GM12878 (cell line): Measurements from ENCODE around the gene ADGRL2. TPM values are rescaled to one million over a fixed set of nuclear protein-coding genes. Genes with fewer than 3 reads are reported as not detected.

Experiments used
- ATAC-seq: fragments of 200-7000 bp; cut with Tn5 transposase; 3 replicates; pipeline ENCODE4 v1.9.1; 2020; ENCODE audit warnings: mild to moderate bottlenecking, moderate library complexity
- BruUV-seq: library from RNA; stranded (reverse); fragments of 400-500 nt; replicated peaks from 2 replicates; lab custom pipeline; 2021; lab: Mats Ljungman, UMichigan
- CTCF ChIA-PET: fragments of 300-600 bp; sonication (Branson Sonifier 250); formaldehyde crosslinking; extraction: SDS; loops from one replicate; lab custom pipeline; 2021; ENCODE audit warnings: inconsistent platforms; lab: Yijun Ruan, JAX
- POLR2A ChIA-PET: fragments of 350-600 bp; formaldehyde crosslinking; extraction: SDS; loops from one replicate; lab custom pipeline; 2021; ENCODE audit warnings: inconsistent platforms; lab: Charles Lee
- RAD21 ChIA-PET: fragments of 300-600 bp; sonication (Branson Sonifier 250); formaldehyde crosslinking; loops from one replicate; lab custom pipeline; 2023; ENCODE audit warnings: antibody characterized with exemption; ENCODE audit not compliant: unreplicated experiment; lab: Charles Lee
- SMC1A ChIA-PET: fragments of 300-600 bp; sonication (Branson Sonifier 250); formaldehyde crosslinking; loops from one replicate; lab custom pipeline; 2023; ENCODE audit not compliant: unreplicated experiment, uncharacterized antibody; lab: Charles Lee
- DNase-seq: peaks from one replicate; pipeline ENCODE4 v3.0.0-alpha.2; 2011; ENCODE audit warnings: low read depth, low spot score
- FAIRE-seq: peaks from 3 replicates; lab custom pipeline; 2011; peaks lifted over from hg19 to GRCh38; lab: Jason Lieb, UNC
- H2AFZ ChIP-seq: 2 replicates; pipeline ENCODE4 v1.6.0; 2011; ENCODE audit warnings: low read depth, low read length, control low read depth; ENCODE audit not compliant: control insufficient read depth
- H3K27ac ChIP-seq: 2 replicates; pipeline ENCODE4 v1.5.1; 2011; ENCODE audit warnings: control low read depth; ENCODE audit not compliant: control insufficient read depth, insufficient read depth
- H3K27me3 ChIP-seq, 2 experiments: replicated peaks in 1 of 2; 2 replicates each; pipeline versions ENCODE4 v1.6.0 to v1.6.1; 2011; ENCODE audit warnings: low read length in 1 of 2; ENCODE audit not compliant: control insufficient read depth in 2 of 2, insufficient read depth in 2 of 2
- H3K36me3 ChIP-seq, 2 experiments: 2 replicates each; pipeline ENCODE4 v1.5.1; 2011; ENCODE audit warnings: low read length in 1 of 2; ENCODE audit not compliant: control insufficient read depth in 2 of 2, insufficient read depth in 2 of 2
- H3K4me1 ChIP-seq: 2 replicates; pipeline ENCODE4 v1.6.1; 2011; ENCODE audit warnings: mild to moderate bottlenecking, low read length, moderate library complexity, mixed read lengths; ENCODE audit not compliant: control insufficient read depth, insufficient read depth
- H3K4me2 ChIP-seq: 2 replicates; pipeline ENCODE4 v1.6.0; 2011; ENCODE audit warnings: control low read depth; ENCODE audit not compliant: control insufficient read depth, insufficient read depth
- H3K4me3 ChIP-seq: fragments of 200-600 bp; sonication (generic); 2 replicates; pipeline ENCODE4 v1.5.1; 2016
- H3K79me2 ChIP-seq: 2 replicates; pipeline ENCODE4 v1.6.0; 2011; ENCODE audit warnings: low read length; ENCODE audit not compliant: control insufficient read depth, insufficient read depth
- H3K9ac ChIP-seq: 2 replicates; pipeline ENCODE4 v1.8.0; 2011; ENCODE audit warnings: low read length, control low read depth, mixed read lengths; ENCODE audit not compliant: control insufficient read depth, insufficient read depth
- H3K9me3 ChIP-seq: replicated peaks from 3 replicates; pipeline ENCODE4 v1.5.1; 2011; ENCODE audit warnings: mild to moderate bottlenecking, low read length; ENCODE audit not compliant: control insufficient read depth, insufficient read depth
- H4K20me1 ChIP-seq: 2 replicates; pipeline ENCODE4 v1.6.0; 2011; ENCODE audit not compliant: control insufficient read depth, insufficient read depth
- CHD1 ChIP-seq: IDR thresholded peaks from 2 replicates; pipeline ENCODE4 v1.6.1; 2012; ENCODE audit warnings: low read depth, low read length, improper control_type of control experiment
- MAX ChIP-seq: IDR thresholded peaks from 2 replicates; pipeline ENCODE4 v1.6.1; 2012; ENCODE audit warnings: low read depth, low read length, improper control_type of control experiment
- MTA3 ChIP-seq: IDR thresholded peaks from 2 replicates; pipeline ENCODE4 v1.6.1; 2012; ENCODE audit warnings: low read length, inconsistent platforms, borderline replicate concordance
- MYB ChIP-seq: fragments of 150-350 bp; IDR thresholded peaks from 2 replicates; pipeline ENCODE4 v1.6.1; 2014; ENCODE audit warnings: mild to moderate bottlenecking, low read depth, low read length, borderline replicate concordance
- SUPT20H ChIP-seq: IDR thresholded peaks from 2 replicates; pipeline ENCODE4 v1.6.1; 2011; ENCODE audit warnings: low read depth, mild to moderate bottlenecking, low read length, moderate library complexity, borderline replicate concordance; ENCODE audit not compliant: control insufficient read depth
- SUZ12 ChIP-seq: fragments of 200-600 bp; sonication (generic); IDR thresholded peaks from one replicate; pipeline ENCODE4 v1.6.1; 2018; ENCODE audit warnings: antibody characterized with exemption, mild to moderate bottlenecking; ENCODE audit not compliant: unreplicated experiment
- WGBS: methylation state at CpG from one replicate; pipeline ENCODE4 v1.1.6; 2016; ENCODE audit warnings: low lambda C conversion rate; ENCODE audit not compliant: insufficient replicate concordance, insufficient coverage; ENCODE audit errors: missing lambda C conversion rate; 5-methylcytosine and 5-hydroxymethylcytosine counted together
- in situ Hi-C: fragments of 300-500 bp; cut with MboI; formaldehyde crosslinking; loops from 9 replicates; pipeline ENCODE4 v1.14.3; 2018; ENCODE audit warnings: mixed read lengths
- intact Hi-C: fragments of 100-400 bp; cut with micrococcal nuclease; formaldehyde crosslinking; loops from one replicate; pipeline ENCODE4 v1.14.2; 2022; ENCODE audit not compliant: unreplicated experiment
- polyA plus RNA-seq, 11 experiments: library from polyadenylated mRNA; depleted of rRNA in 4 of 11; unstranded in 6 of 11; stranded (reverse) in 5 of 11; fragments of >200 nt; fragmentation: Nextera tagmentation in 4 of 11; fragmentation: Illumina TruSeq in 1 of 11; extraction: Ambion mirVana in 4 of 11; extraction: Trizol in 1 of 11; gene quantifications; 1 replicate in 1 of 11; 2 replicates in 10 of 11; pipeline versions ENCODE4 v1.2.1 to v1.2.3, GENCODE V29; 2011 to 2016; ENCODE audit warnings: inconsistent platforms in 2 of 11, missing spikeins in 2 of 11, low read depth in 1 of 11
- total RNA-seq, 4 experiments: library from RNA; depleted of rRNA in 3 of 4; stranded (reverse); fragments of >200 nt in 3 of 4; fragmentation: Illumina TruSeq in 1 of 4; extraction: Trizol in 1 of 4; gene quantifications; 2 replicates each; pipeline versions ENCODE4 v1.2.1 to v1.2.3, GENCODE V29; 2013 to 2021

Gene ADGRL2
- total and polyA plus RNA-seq, 10 of the 15 experiments (the other 5 are each of a cell fraction or from before 2014, with no cell fraction given) = 0.03 to 13.6 (median 0.21) TPM

- no peak overlapping the region for H3K9ac ChIP-seq
- no peak overlapping the region for H3K27ac ChIP-seq
- ChIA-PET RAD21 (interaction anchor here (0.5 to 2.5 kb wide), 2 partner anchors 15 to 179 kb away, joined by 4 to 11 read pairs; no protein-coding TSS in a partner anchor), CTCF (interaction anchor here (0.7 to 1.4 kb wide), 4 partner anchors 9 to 161 kb away, joined by 3 to 5 read pairs (median 4); no protein-coding TSS in a partner anchor), POLR2A (no interaction called here), SMC1A (interaction anchor here (0.7 to 3.2 kb wide), 7 partner anchors 10 to 285 kb away, joined by 3 to 14 read pairs (median 3); no protein-coding TSS in a partner anchor)
- H3K4me3 ChIP-seq = no peak overlapping the region
- no peak for FAIRE-seq
- no peaks in the 10 kb centered on the region for H3K79me2 ChIP-seq
- TF ChIP-seq CHD1 = no peak
- TF ChIP-seq SUPT20H = no peak
- no peak for TF ChIP-seq MAX
- no peak for TF ChIP-seq MTA3
- no peak for TF ChIP-seq MYB
- TF ChIP-seq SUZ12 = no peak
- in situ Hi-C loops = no loop called here
- no peak overlapping the region for H2AFZ ChIP-seq
- no TSS peak for BruUV-seq
- H3K36me3 ChIP-seq = no peaks in the 10 kb centered on the region
- intact Hi-C loops = no loop called here
- H3K4me1 ChIP-seq = no peaks in the 10 kb centered on the region
- H3K4me2 ChIP-seq = no peak overlapping the region
- peak; percentile 63 for ATAC-seq
- no peaks in the 10 kb centered on the region for H4K20me1 ChIP-seq
- H3K9me3 ChIP-seq = no peaks in the 10 kb centered on the region
- no peak for DNase-seq
- H3K27me3 ChIP-seq = no peaks in the 10 kb centered on the region
- WGBS = 23% methylated on average over 6 of the region's 6 CpGs
Measured at GRCh38 chr1:81834921-81835698, 34.4 kb downstream of the ADGRL2 start.
